Measurements from ENCODE around the gene PEAR1.

PEAR1 gene

DNA sequence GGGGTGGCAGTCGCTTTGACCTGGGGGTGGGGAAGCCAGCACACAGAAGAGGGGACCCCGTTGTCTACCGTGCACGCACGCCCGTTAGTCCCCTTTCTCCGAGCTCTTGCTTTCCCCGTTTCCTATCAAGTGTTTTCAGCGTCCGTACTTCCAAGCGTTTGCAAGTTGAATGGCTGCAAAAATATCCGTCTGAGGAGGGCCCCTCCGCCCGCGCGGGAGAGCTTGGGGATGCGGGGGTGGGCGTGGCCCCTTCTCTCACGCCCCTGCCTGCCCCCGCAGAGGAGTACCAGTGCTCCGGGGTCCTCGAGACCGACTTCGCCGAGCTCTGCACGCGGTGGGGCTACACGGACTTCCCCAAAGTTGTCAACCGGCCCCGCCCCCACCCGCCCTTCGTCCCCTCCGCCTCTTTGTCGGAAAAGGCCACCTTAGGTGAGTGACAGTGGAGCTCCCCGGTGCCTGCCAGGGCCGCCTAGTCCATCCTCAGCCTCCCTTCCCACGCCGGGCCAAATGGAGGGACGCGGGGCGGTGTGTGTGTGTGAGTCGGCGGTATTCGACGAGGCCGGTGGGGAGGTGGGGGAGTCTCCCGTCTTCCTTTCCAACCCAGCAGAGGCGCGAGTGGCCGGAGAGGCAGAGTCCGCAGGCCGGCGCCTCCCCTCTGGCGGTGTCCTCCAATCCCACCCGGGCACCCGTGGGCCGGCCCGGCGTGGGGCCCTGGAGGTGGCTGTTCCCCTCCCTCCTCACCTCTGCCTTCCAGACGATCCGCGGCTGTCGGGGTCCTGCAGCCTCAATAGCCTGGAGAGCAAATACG, 30.4 kb downstream of the PEAR1 start:
- H3K9ac ChIP-seq (ENCODE audit: low read length), result no peak overlapping the region
- no peak overlapping the region for H3K4ac ChIP-seq (ENCODE audit: low read depth in 1 of 2, low read length in 2 of 2)
- DNase-seq, result peak; percentile 21
- no peak overlapping the region for H4K8ac ChIP-seq (ENCODE audit: low read length)
- H3K36me3 ChIP-seq (ENCODE audit: control insufficient read depth in 1 of 2, insufficient read depth in 2 of 2, low read depth in 1 of 2, low read length in 2 of 2), result no peaks in the 10 kb centered on the region
- H3K27ac ChIP-seq (ENCODE audit: low read length, poor library complexity, severe bottlenecking), result no peak overlapping the region
- no peak overlapping the region for H2AFZ ChIP-seq (ENCODE audit: low read depth, low read length)
- no peaks in the 10 kb centered on the region for H3K79me1 ChIP-seq (replicated peaks; ENCODE audit: low read length, poor library complexity, severe bottlenecking)
- H3K4me1 ChIP-seq (ENCODE audit: control insufficient read depth, insufficient read depth, low read depth, low read length), result peaks cover 32% of the 10 kb centered on the region
- H2BK15ac ChIP-seq (ENCODE audit: low read depth, poor library complexity, severe bottlenecking), result no peak overlapping the region
- no peak overlapping the region for H2BK5ac ChIP-seq (ENCODE audit: low read depth, low read length, poor library complexity, severe bottlenecking)
- H3K14ac ChIP-seq (ENCODE audit: low read length in 2 of 2), result no peak overlapping the region
- no peak overlapping the region for H2BK120ac ChIP-seq (ENCODE audit: low read depth, low read length)
- H2AK5ac ChIP-seq (ENCODE audit: low read length, severe bottlenecking), result no peak overlapping the region
- WGBS, result 1% methylated on average over 45 of the region's 64 CpGs
- H3K9me3 ChIP-seq (ENCODE audit: control insufficient read depth, low read length), result no peaks in the 10 kb centered on the region
- H4K91ac ChIP-seq (ENCODE audit: low read length), result no peak overlapping the region
- H2BK12ac ChIP-seq (ENCODE audit: low read length in 2 of 2), result peak overlapping the region in 1 of 2 experiments; percentile 32
- H3K27me3 ChIP-seq (ENCODE audit: control insufficient read depth in 1 of 2, insufficient read depth in 1 of 2, low read length in 2 of 2), result peaks cover 75 to 79% of the 10 kb centered on the region in 2 experiments
- H3K23ac ChIP-seq (ENCODE audit: low read length in 2 of 2), result peak overlapping the region in 1 of 2 experiments; percentile 73
- peak overlapping the region; percentile 66 for H3K4me2 ChIP-seq (ENCODE audit: low read length, poor library complexity, severe bottlenecking)
- peak overlapping the region in 1 of 2 experiments; percentile 51 for H3K4me3 ChIP-seq (ENCODE audit: insufficient read depth in 1 of 2, low read depth in 1 of 2, low read length in 2 of 2)
- H3K18ac ChIP-seq (ENCODE audit: low read depth in 1 of 2, low read length in 2 of 2), result no peak overlapping the region

DNA sequence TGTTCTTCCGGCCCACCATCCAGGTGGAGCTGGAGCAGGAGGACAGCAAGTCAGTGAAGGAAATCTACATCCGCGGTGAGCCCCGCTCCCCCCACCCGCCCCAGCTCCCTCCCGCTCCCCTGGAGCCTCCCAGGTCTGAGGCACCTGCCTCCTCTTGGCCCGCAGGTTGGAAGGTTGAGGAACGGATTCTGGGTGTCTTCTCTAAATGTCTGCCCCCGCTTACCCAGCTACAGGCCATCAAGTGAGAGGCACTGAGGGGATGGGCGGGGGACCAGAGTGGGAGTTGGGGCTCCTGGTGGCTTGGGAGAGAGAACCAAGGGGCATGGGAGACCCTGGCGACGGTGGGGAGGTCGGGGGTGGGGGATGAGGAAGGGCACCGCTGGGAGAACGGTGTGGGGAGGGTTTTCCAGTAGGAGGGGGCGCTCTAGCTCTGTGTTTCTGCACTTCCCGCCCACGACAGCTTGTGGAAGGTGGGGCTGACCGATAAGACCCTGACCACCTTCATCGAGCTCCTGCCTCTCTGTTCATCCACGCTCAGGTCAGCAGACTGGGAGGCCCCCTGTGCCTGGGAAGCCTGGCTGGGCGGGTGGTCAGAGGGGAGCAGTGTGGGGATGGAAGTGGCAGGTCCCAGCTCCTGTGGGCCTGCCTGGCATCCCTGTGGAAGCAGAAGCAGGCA, 31.1 kb downstream of the PEAR1 start:
- Histone ChIP-seq H3K36me3 (ENCODE audit: control insufficient read depth in 1 of 2, insufficient read depth in 2 of 2, low read depth in 1 of 2, low read length in 2 of 2) (no peaks in the 10 kb centered on the region), H3K14ac (ENCODE audit: low read length in 2 of 2) (peak overlapping the region in 1 of 2 experiments; percentile 49), H3K79me1 (replicated peaks; ENCODE audit: low read length, poor library complexity, severe bottlenecking) (no peaks in the 10 kb centered on the region), H2AFZ (ENCODE audit: low read depth, low read length) (no peak overlapping the region), H3K27ac (ENCODE audit: low read length, poor library complexity, severe bottlenecking) (no peak overlapping the region), H3K9me3 (ENCODE audit: control insufficient read depth, low read length) (no peaks in the 10 kb centered on the region), H2AK5ac (ENCODE audit: low read length, severe bottlenecking) (no peak overlapping the region), H4K8ac (ENCODE audit: low read length) (no peak overlapping the region), H3K23ac (ENCODE audit: low read length in 2 of 2) (no peak overlapping the region), H3K18ac (ENCODE audit: low read depth in 1 of 2, low read length in 2 of 2) (no peak overlapping the region), H2BK5ac (ENCODE audit: low read depth, low read length, poor library complexity, severe bottlenecking) (no peak overlapping the region), H3K4me1 (ENCODE audit: control insufficient read depth, insufficient read depth, low read depth, low read length) (peaks cover 32% of the 10 kb centered on the region), H2BK15ac (ENCODE audit: low read depth, poor library complexity, severe bottlenecking) (no peak overlapping the region), H4K91ac (ENCODE audit: low read length) (no peak overlapping the region), H3K27me3 (ENCODE audit: control insufficient read depth in 1 of 2, insufficient read depth in 1 of 2, low read length in 2 of 2) (peaks cover 83 to 86% of the 10 kb centered on the region in 2 experiments), H3K4me3 (ENCODE audit: insufficient read depth in 1 of 2, low read depth in 1 of 2, low read length in 2 of 2) (no peak overlapping the region), H3K9ac (ENCODE audit: low read length) (no peak overlapping the region), H3K4me2 (ENCODE audit: low read length, poor library complexity, severe bottlenecking) (no peak overlapping the region), H3K4ac (ENCODE audit: low read depth in 1 of 2, low read length in 2 of 2) (no peak overlapping the region), H2BK120ac (ENCODE audit: low read depth, low read length) (no peak overlapping the region), H2BK12ac (ENCODE audit: low read length in 2 of 2) (no peak overlapping the region)
- 39% methylated on average over 10 of the region's 22 CpGs for WGBS
- no peak for DNase-seq

DNA sequence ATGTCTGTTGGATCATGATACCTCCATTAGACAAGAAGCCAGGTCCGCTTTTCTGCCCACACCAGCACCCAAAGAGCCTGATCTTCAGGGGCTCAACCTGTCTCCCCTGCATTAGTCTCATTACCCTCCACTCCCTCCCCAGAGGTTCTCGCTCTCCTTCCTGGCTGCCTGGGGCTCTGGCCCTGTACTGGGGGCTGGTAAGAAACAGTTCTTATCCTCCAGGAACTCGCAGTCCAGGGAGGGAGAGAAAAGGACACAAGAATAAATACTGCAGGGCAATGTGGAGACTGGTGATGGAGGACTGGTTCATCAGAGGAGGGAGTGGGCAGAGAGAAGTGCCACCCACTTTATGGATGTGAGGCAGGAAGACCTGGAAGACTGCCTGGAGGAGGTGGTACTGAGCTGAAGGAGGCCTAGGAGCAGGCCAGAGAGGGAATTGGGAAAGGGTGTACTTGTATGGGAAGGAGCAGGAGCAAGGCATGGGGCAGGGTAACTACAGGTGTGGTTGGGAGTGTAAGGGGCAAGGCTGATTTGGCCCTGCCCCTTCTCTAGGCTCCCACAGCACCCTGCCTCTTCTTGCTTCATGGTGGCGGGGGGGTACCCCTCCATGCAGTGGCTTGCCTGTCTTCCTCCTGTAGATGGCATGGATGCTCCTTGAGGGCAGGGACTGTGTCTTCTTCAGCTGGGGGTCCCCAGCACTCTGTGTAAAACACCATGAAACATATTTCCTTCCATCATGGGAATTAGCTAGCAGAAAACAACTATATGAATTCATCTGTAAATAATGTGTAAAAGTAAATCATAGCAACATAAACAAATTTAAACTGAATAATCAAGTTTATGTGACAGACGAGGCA, 31.9 kb downstream of the PEAR1 start:
- Histone ChIP-seq H3K79me1 (replicated peaks; ENCODE audit: low read length, poor library complexity, severe bottlenecking) (no peaks in the 10 kb centered on the region), H2BK5ac (ENCODE audit: low read depth, low read length, poor library complexity, severe bottlenecking) (no peak overlapping the region), H2BK12ac (ENCODE audit: low read length in 2 of 2) (no peak overlapping the region), H2AK5ac (ENCODE audit: low read length, severe bottlenecking) (no peak overlapping the region), H3K4me1 (ENCODE audit: control insufficient read depth, insufficient read depth, low read depth, low read length) (peaks cover 28% of the 10 kb centered on the region), H4K8ac (ENCODE audit: low read length) (no peak overlapping the region), H2BK120ac (ENCODE audit: low read depth, low read length) (no peak overlapping the region), H3K27me3 (ENCODE audit: control insufficient read depth in 1 of 2, insufficient read depth in 1 of 2, low read length in 2 of 2) (peaks cover 87 to 88% of the 10 kb centered on the region in 2 experiments), H3K4me3 (ENCODE audit: insufficient read depth in 1 of 2, low read depth in 1 of 2, low read length in 2 of 2) (no peak overlapping the region), H3K9ac (ENCODE audit: low read length) (no peak overlapping the region), H4K91ac (ENCODE audit: low read length) (no peak overlapping the region), H3K4me2 (ENCODE audit: low read length, poor library complexity, severe bottlenecking) (no peak overlapping the region), H3K14ac (ENCODE audit: low read length in 2 of 2) (peak overlapping the region in 1 of 2 experiments; percentile 49), H3K36me3 (ENCODE audit: control insufficient read depth in 1 of 2, insufficient read depth in 2 of 2, low read depth in 1 of 2, low read length in 2 of 2) (no peaks in the 10 kb centered on the region), H3K23ac (ENCODE audit: low read length in 2 of 2) (no peak overlapping the region), H2BK15ac (ENCODE audit: low read depth, poor library complexity, severe bottlenecking) (no peak overlapping the region), H3K9me3 (ENCODE audit: control insufficient read depth, low read length) (no peaks in the 10 kb centered on the region), H3K27ac (ENCODE audit: low read length, poor library complexity, severe bottlenecking) (no peak overlapping the region), H2AFZ (ENCODE audit: low read depth, low read length) (no peak overlapping the region), H3K4ac (ENCODE audit: low read depth in 1 of 2, low read length in 2 of 2) (no peak overlapping the region), H3K18ac (ENCODE audit: low read depth in 1 of 2, low read length in 2 of 2) (no peak overlapping the region)
- 69% methylated on average over 4 of the region's 5 CpGs for WGBS
- no peak for DNase-seq

Measured in mesenchymal stem cell (in vitro differentiated cells and primary cell).